K562 (cell line): Measurements from ENCODE around the gene PIMREG. TPM values are rescaled to one million over a fixed set of nuclear protein-coding genes. Genes with fewer than 3 reads are reported as not detected.
A peak's percentile ranks its signal among the peaks of the same experiment; 100 is the strongest.

Experiments used
- CBX8 ChIP-seq: fragments of 200-600 bp; sonication (generic); IDR thresholded peaks from 2 replicates; pipeline ENCODE4 v1.6.1; 2012; ENCODE audit warnings: borderline replicate concordance, mixed run types, low read depth, mild to moderate bottlenecking, moderate library complexity, mixed read lengths, low read length, control low read depth, inconsistent platforms; ENCODE audit not compliant: poor library complexity, severe bottlenecking; ENCODE audit errors: extremely low read depth
- CCAR2 ChIP-seq: fragments of 200-400 bp; formaldehyde crosslinking; IDR thresholded peaks from 2 replicates; pipeline ENCODE4 v1.6.1; 2017; ENCODE audit warnings: mild to moderate bottlenecking, low read depth, low read length
- E2F6 ChIP-seq, 2 experiments: IDR thresholded peaks; 2 replicates each; pipeline ENCODE4 v1.6.1; 2011; ENCODE audit warnings: borderline replicate concordance in 1 of 2, control low read depth in 1 of 2, low read depth in 1 of 2, low read length in 1 of 2, mild to moderate bottlenecking in 1 of 2, mixed read lengths in 1 of 2, moderate library complexity in 1 of 2; ENCODE audit not compliant: insufficient read depth in 1 of 2, insufficient read length in 1 of 2, poor library complexity in 1 of 2, severe bottlenecking in 1 of 2; ENCODE audit errors: extremely low read depth in 1 of 2
- EP400 ChIP-seq: fragments of 450-650 bp; IDR thresholded peaks from 2 replicates; pipeline ENCODE4 v1.6.1; 2017; ENCODE audit warnings: antibody characterized with exemption, mild to moderate bottlenecking, moderate library complexity
- ETV5 ChIP-seq: sonication (generic); formaldehyde crosslinking; IDR thresholded peaks from 2 replicates; pipeline ENCODE4 v1.4.0; 2020; ENCODE audit warnings: low read depth, mild to moderate bottlenecking, missing genetic modification reagents
- IFI16 ChIP-seq: fragments of 250-450 bp; sonication (Bioruptor Pico); IDR thresholded peaks from 2 replicates; pipeline ENCODE4 v2.1.2; 2022; ENCODE audit warnings: mild to moderate bottlenecking, inconsistent platforms
- KLF13 ChIP-seq: fragments of 450-650 bp; IDR thresholded peaks from 2 replicates; pipeline ENCODE4 v1.6.1; 2016; ENCODE audit warnings: missing genetic modification characterization, low read depth, mild to moderate bottlenecking, missing compliant biosample characterization, moderate library complexity, borderline replicate concordance
- MBD1 ChIP-seq: fragments of 250-450 bp; sonication (Bioruptor Pico); IDR thresholded peaks from 2 replicates; pipeline ENCODE4 v1.8.0; 2022; ENCODE audit warnings: inconsistent platforms
- NR0B1 ChIP-seq: fragments of 450-650 bp; IDR thresholded peaks from one replicate; pipeline ENCODE4 v1.6.1; 2018; ENCODE audit warnings: mild to moderate bottlenecking, moderate library complexity; ENCODE audit not compliant: partially characterized antibody
- POLR2AphosphoS5 ChIP-seq: IDR thresholded peaks from 2 replicates; pipeline ENCODE4 v1.6.1; 2011; ENCODE audit warnings: mild to moderate bottlenecking, low read depth, low read length, moderate library complexity; ENCODE audit not compliant: control insufficient read depth, insufficient read depth
- RNF219 ChIP-seq: fragments of 250-450 bp; sonication (Bioruptor Pico); IDR thresholded peaks from 2 replicates; pipeline ENCODE4 v1.5.0; 2022; ENCODE audit warnings: mild to moderate bottlenecking
- RUNX1 ChIP-seq: sonication (generic); IDR thresholded peaks from 2 replicates; pipeline ENCODE4 v1.6.1; 2016; ENCODE audit warnings: antibody characterized with exemption, low read depth
- SLC30A9 ChIP-seq: fragments of 250-450 bp; sonication (Bioruptor Pico); IDR thresholded peaks from 2 replicates; pipeline ENCODE4 v1.8.0; 2022; ENCODE audit warnings: mild to moderate bottlenecking, moderate library complexity
- SRF ChIP-seq, 2 experiments: fragments of 250-450, 450-650 bp in 1 of 2; sonication (Bioruptor Pico) in 1 of 2; sonication (generic) in 1 of 2; formaldehyde crosslinking; IDR thresholded peaks; 2 replicates each; pipeline versions ENCODE4 v1.5.0 to v1.5.1; 2020 to 2022; ENCODE audit warnings: mild to moderate bottlenecking in 1 of 2, missing genetic modification reagents in 1 of 2
- YBX1 ChIP-seq: fragments of 450-650 bp; IDR thresholded peaks from 2 replicates; pipeline ENCODE4 v1.7.1; 2016; ENCODE audit warnings: mild to moderate bottlenecking
- ZNF449 ChIP-seq: fragments of 250-450 bp; sonication (Bioruptor Pico); IDR thresholded peaks from 2 replicates; pipeline ENCODE4 v1.8.0; 2022; ENCODE audit warnings: moderate library complexity, mild to moderate bottlenecking, inconsistent platforms
- ZNF551 ChIP-seq: fragments of 250-450 bp; sonication (Bioruptor Pico); IDR thresholded peaks from 2 replicates; pipeline ENCODE4 v1.5.0; 2021; ENCODE audit warnings: mild to moderate bottlenecking, moderate library complexity
- ZNF764 ChIP-seq: fragments of 250-450 bp; sonication (Bioruptor Pico); IDR thresholded peaks from 2 replicates; pipeline ENCODE4 v1.4.0; 2020; ENCODE audit warnings: low read depth, mild to moderate bottlenecking, moderate library complexity
- polyA plus RNA-seq, 8 experiments: library from polyadenylated mRNA; depleted of rRNA in 4 of 8; stranded (reverse) in 5 of 8; unstranded in 3 of 8; fragments of >200 nt; fragmentation: Nextera tagmentation in 2 of 8; fragmentation: Illumina TruSeq in 1 of 8; extraction: Ambion mirVana in 2 of 8; extraction: Trizol in 1 of 8; gene quantifications; 2 replicates each; pipeline versions ENCODE4 v1.2.1 to v1.2.3, GENCODE V29; 2011 to 2014; ENCODE audit warnings: inconsistent platforms in 1 of 8, missing spikeins in 1 of 8
- total RNA-seq, 7 experiments: library from RNA; depleted of rRNA in 6 of 7; stranded (reverse); fragments of >200 nt in 6 of 7; fragmentation: Illumina TruSeq in 2 of 7; extraction: Trizol in 2 of 7; gene quantifications; 2 replicates each; pipeline versions ENCODE4 v1.2.1 to v1.2.3, GENCODE V29; 2011 to 2021; ENCODE audit warnings: low replicate concordance in 1 of 7

PIMREG gene
- total and polyA plus RNA-seq, 9 of the 15 experiments (the other 6 are each of a cell fraction or from before 2014, with no cell fraction given): 1.1 to 16.7 (median 9.4) TPM

- TF ChIP-seq RUNX1 (no peak), YBX1 (no peak), EP400 (peak; percentile 89), ETV5 (CRISPR knock-in tag) (no peak), CBX8 (no peak), NR0B1 (no peak), SLC30A9 (CRISPR knock-in tag) (no peak), E2F6 (IDR thresholded peaks at IDR 0.05; ENCODE audit: borderline replicate concordance in 1 of 2, extremely low read depth in 1 of 2, insufficient read depth in 1 of 2, insufficient read length in 1 of 2, low read depth in 1 of 2, low read length in 1 of 2, poor library complexity in 1 of 2, severe bottlenecking in 1 of 2) (peak; percentile 94 to 98), CCAR2 (no peak), ZNF551 (CRISPR knock-in tag) (no peak), RNF219 (CRISPR knock-in tag) (no peak), MBD1 (CRISPR knock-in tag) (no peak), KLF13 (tag) (no peak), ZNF449 (no peak), IFI16 (CRISPR knock-in tag) (no peak), SRF (CRISPR knock-in tag; IDR thresholded peaks at IDR 0.05) (no peak), ZNF764 (CRISPR knock-in tag) (no peak), POLR2AphosphoS5 (no peak)
Measured at GRCh38 chr17:6443692-6444570, at the start of gene PIMREG (continued).
